GM23338 (cell line): ENCODE measurements around the gene MRPS26. TPM values are rescaled to one million over a fixed set of nuclear protein-coding genes. Genes with fewer than 3 reads are reported as not detected.

ENCODE experiments used
- CREB1 ChIP-seq: fragments of 250-450 bp; sonication (Bioruptor Pico); IDR thresholded peaks from 2 replicates; pipeline ENCODE4 v1.5.0; 2020; ENCODE audit warnings: low read depth, mild to moderate bottlenecking, moderate library complexity
- CTCF ChIP-seq, 2 experiments: fragments of 200-600 bp in 1 of 2; sonication (generic) in 1 of 2; conservative IDR thresholded peaks; 2 replicates each; pipeline versions ENCODE4 v1.5.1 to v1.6.1; 2016 to 2017; ENCODE audit warnings: antibody characterized with exemption in 2 of 2, low read depth in 2 of 2, mild to moderate bottlenecking in 2 of 2, moderate library complexity in 1 of 2
- ETS1 ChIP-seq: IDR thresholded peaks from 2 replicates; pipeline ENCODE4 v1.6.1; 2016; ENCODE audit warnings: antibody characterized with exemption
- EZH2phosphoT487 ChIP-seq: fragments of 200-600 bp; sonication (generic); IDR thresholded peaks from one replicate; pipeline ENCODE4 v1.8.1; 2018; ENCODE audit warnings: antibody characterized with exemption; ENCODE audit not compliant: unreplicated experiment
- STAT1 ChIP-seq: IDR thresholded peaks from one replicate; pipeline ENCODE4 v1.6.1; 2016; ENCODE audit warnings: antibody characterized with exemption; ENCODE audit not compliant: unreplicated experiment
- polyA plus RNA-seq: library from polyadenylated mRNA; unstranded; fragments of >200 nt; fragmentation: Nextera tagmentation; extraction: Ambion mirVana; gene quantifications from 2 replicates; pipeline ENCODE4 v1.2.1, GENCODE V29; 2016
- total RNA-seq: library from RNA; depleted of rRNA; stranded (reverse); fragments of >200 nt; shearing (Covaris generic); gene quantifications from 2 replicates; pipeline ENCODE4 v1.2.3, GENCODE V29; 2014; rRNA removed

Gene MRPS26
- total and polyA plus RNA-seq, 2 experiments from 2014 or later: 105 to 154 TPM

GRCh38 chr20:3094848-3095629, 49.2 kb downstream of the MRPS26 start (continued):
- TF ChIP-seq CTCF (conservative IDR thresholded peaks at IDR 0.05; ENCODE audit: low read depth in 2 of 2): no peak
- no peak for TF ChIP-seq EZH2phosphoT487
- TF ChIP-seq STAT1: no peak
- no peak for TF ChIP-seq CREB1 (CRISPR knock-in tag)
- TF ChIP-seq ETS1: no peak

Other genes with a start within 250 kb of the MRPS26 start
- 21.5 and 29.3 TPM in 2 replicates for gene CPXM1, start 245.4 kb upstream of the MRPS26 start, total RNA-seq
- gene CPXM1, start 245.4 kb upstream of the MRPS26 start, polyA plus RNA-seq: 15.3 and 17.0 TPM in 2 replicates
- not detected in 2 replicates for gene C20orf141, start 231.1 kb upstream of the MRPS26 start, total RNA-seq
- not detected in 2 replicates for gene C20orf141, start 231.1 kb upstream of the MRPS26 start, polyA plus RNA-seq
- not detected in 2 replicates for gene TMEM239, start 229.7 kb upstream of the MRPS26 start, total RNA-seq
- not detected in 2 replicates for gene TMEM239, start 229.7 kb upstream of the MRPS26 start, polyA plus RNA-seq
- gene PCED1A, start 205.4 kb upstream of the MRPS26 start, total RNA-seq: 8.9 and 9.9 TPM in 2 replicates
- 5.0 and 5.3 TPM in 2 replicates for gene PCED1A, start 205.4 kb upstream of the MRPS26 start, polyA plus RNA-seq
- gene VPS16, start 205.3 kb upstream of the MRPS26 start, total RNA-seq: 17.7 and 20.4 TPM in 2 replicates
- 11.2 and 13.5 TPM in 2 replicates for gene VPS16, start 205.3 kb upstream of the MRPS26 start, polyA plus RNA-seq
- 37.8 and 43.9 TPM in 2 replicates for gene PTPRA, start 172.6 kb upstream of the MRPS26 start, total RNA-seq
- gene PTPRA, start 172.6 kb upstream of the MRPS26 start, polyA plus RNA-seq: 39.3 and 46.9 TPM in 2 replicates
- gene GNRH2, start 2.4 kb upstream of the MRPS26 start, total RNA-seq: not detected in 2 replicates
- not detected in 2 replicates for gene GNRH2, start 2.4 kb upstream of the MRPS26 start, polyA plus RNA-seq
- gene OXT, start 25.6 kb downstream of the MRPS26 start, total RNA-seq: not detected in 2 replicates
- gene OXT, start 25.6 kb downstream of the MRPS26 start, polyA plus RNA-seq: 1.5 and 3.5 TPM in 2 replicates
- not detected in 2 replicates for gene AVP, start 38.7 kb downstream of the MRPS26 start, total RNA-seq
- 0.60 and 1.4 TPM in 2 replicates for gene AVP, start 38.7 kb downstream of the MRPS26 start, polyA plus RNA-seq
- 30.7 and 32.8 TPM in 2 replicates for gene FASTKD5, start 113.8 kb downstream of the MRPS26 start, total RNA-seq
- 12.2 and 12.9 TPM in 2 replicates for gene FASTKD5, start 113.8 kb downstream of the MRPS26 start, polyA plus RNA-seq
- 4.3 and 5.7 TPM in 2 replicates for gene UBOX5, start 113.8 kb downstream of the MRPS26 start, total RNA-seq
- gene UBOX5, start 113.8 kb downstream of the MRPS26 start, polyA plus RNA-seq: 2.4 and 2.7 TPM in 2 replicates
- 29.4 and 40.7 TPM in 2 replicates for gene LZTS3, start 127.5 kb downstream of the MRPS26 start, total RNA-seq
- gene LZTS3, start 127.5 kb downstream of the MRPS26 start, polyA plus RNA-seq: 9.7 and 10.7 TPM in 2 replicates
- 34.8 and 44.0 TPM in 2 replicates for gene DDRGK1, start 158.6 kb downstream of the MRPS26 start, total RNA-seq
- 35.7 and 45.5 TPM in 2 replicates for gene DDRGK1, start 158.6 kb downstream of the MRPS26 start, polyA plus RNA-seq
- 45.3 and 57.5 TPM in 2 replicates for gene ITPA, start 163.4 kb downstream of the MRPS26 start, total RNA-seq
- gene ITPA, start 163.4 kb downstream of the MRPS26 start, polyA plus RNA-seq: 81.7 and 86.6 TPM in 2 replicates
- 12.1 and 17.1 TPM in 2 replicates for gene SLC4A11, start 193.1 kb downstream of the MRPS26 start, total RNA-seq
- 10.8 and 14.8 TPM in 2 replicates for gene SLC4A11, start 193.1 kb downstream of the MRPS26 start, polyA plus RNA-seq